ENCODE data around the gene EFNA2.
A peak's percentile ranks its signal among the peaks of the same experiment; 100 is the strongest.
"Not testable (repeated sequence)": the region's sequence is repeated elsewhere in the genome, so short reads cannot be mapped to it uniquely, and the experiment has no call there.

Gene EFNA2

GRCh38 chr19:1244693-1245451, 40.8 kb upstream of the EFNA2 start:
- DNase-seq (ENCODE audit: low read depth) = no peak
- TF ChIP-seq CTCF (conservative IDR thresholded peaks at IDR 0.05; ENCODE audit: control insufficient read depth, insufficient read depth, low read depth, low read length) = no peak
- peak overlapping the region; percentile 4 for H3K4me3 ChIP-seq (ENCODE audit: control insufficient read depth, low read depth, low read length)

GRCh38 chr19:1245494-1246264, 40.0 kb upstream of the EFNA2 start:
- no peak overlapping the region for H3K4me3 ChIP-seq (ENCODE audit: control insufficient read depth, low read depth, low read length)
- no peak for DNase-seq (ENCODE audit: low read depth)
- TF ChIP-seq CTCF (conservative IDR thresholded peaks at IDR 0.05; ENCODE audit: control insufficient read depth, insufficient read depth, low read depth, low read length) = no peak

- H3K4me3 ChIP-seq (ENCODE audit: control insufficient read depth, low read depth, low read length); DNase-seq (ENCODE audit: low read depth): not testable (repeated sequence)
These were observed 39.2 kb upstream of the EFNA2 start for GRCh38 chr19:1246265-1247087.

GRCh38 chr19:1247748-1248138, 37.9 kb upstream of the EFNA2 start:
- DNase-seq (ENCODE audit: low read depth) = no peak
- H3K4me3 ChIP-seq (ENCODE audit: control insufficient read depth, low read depth, low read length) = peak overlapping the region; percentile 38
- TF ChIP-seq CTCF (conservative IDR thresholded peaks at IDR 0.05; ENCODE audit: control insufficient read depth, insufficient read depth, low read depth, low read length) = no peak

GRCh38 chr19:1248139-1248785, 37.4 kb upstream of the EFNA2 start, which contains the start of gene MIDN:
MIDN (plus strand) TSS chr19:1248583; CDS start chr19:1250297, 1,714 bp downstream.
- no peak for TF ChIP-seq CTCF (conservative IDR thresholded peaks at IDR 0.05; ENCODE audit: control insufficient read depth, insufficient read depth, low read depth, low read length)
- DNase-seq (ENCODE audit: low read depth) = peak; percentile 84
- H3K4me3 ChIP-seq (ENCODE audit: control insufficient read depth, low read depth, low read length) = peak within 1 kb of the TSS; percentile 58

GRCh38 chr19:1248786-1249297, 36.8 kb upstream of the EFNA2 start:
- H3K4me3 ChIP-seq (ENCODE audit: control insufficient read depth, low read depth, low read length) = peak overlapping the region; percentile 58
- peak; percentile 18 for TF ChIP-seq CTCF (conservative IDR thresholded peaks at IDR 0.05; ENCODE audit: control insufficient read depth, insufficient read depth, low read depth, low read length)
- DNase-seq (ENCODE audit: low read depth) = peak; percentile 75
